ENCODE results near the gene MBP.

DNA sequence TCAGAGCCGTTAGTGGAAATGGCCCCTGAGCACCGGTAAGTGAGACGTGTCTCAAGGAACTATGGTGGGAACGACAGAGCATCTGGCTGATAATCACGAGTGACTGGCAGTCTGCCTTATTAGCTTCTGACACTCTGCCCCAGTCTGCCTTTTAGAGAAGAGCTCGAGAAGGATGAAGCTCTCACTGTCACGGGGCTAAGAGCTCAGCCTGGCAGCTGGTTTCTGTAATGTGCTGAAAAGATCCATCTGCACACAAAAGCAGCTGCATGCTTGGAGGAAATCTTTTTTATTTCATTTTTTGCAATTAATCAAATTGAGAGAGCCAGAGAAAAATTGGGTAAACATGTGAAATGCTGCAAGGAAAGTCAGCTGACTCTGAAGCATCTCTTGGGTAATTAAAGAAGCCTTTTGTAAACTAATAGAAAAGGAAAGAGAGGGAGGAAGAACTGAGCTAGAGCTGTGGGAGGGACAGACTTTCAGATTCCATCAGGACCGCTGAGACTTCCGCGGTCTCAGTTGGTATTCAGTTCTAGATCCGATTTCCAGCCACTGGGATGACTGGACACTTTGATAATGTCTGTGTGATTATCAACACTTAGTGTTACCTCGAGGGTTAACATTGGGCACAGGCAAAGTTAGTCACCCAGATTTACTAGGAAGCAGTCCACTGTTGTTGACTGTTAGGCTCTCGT lies 24.4 kb downstream of the MBP start:
- TF ChIP-seq TAF1 (IDR thresholded peaks at IDR 0.05; ENCODE audit: borderline replicate concordance, insufficient read depth, low read length) (no peak), POLR2AphosphoS5 (IDR thresholded peaks at IDR 0.05; ENCODE audit: low read depth, low read length) (no peak), SIN3A (IDR thresholded peaks at IDR 0.05; ENCODE audit: borderline replicate concordance, insufficient read depth, low read length) (no peak), FOXP2 (optimal IDR thresholded peaks at IDR 0.05; ENCODE audit: borderline replicate concordance, extremely low read depth, extremely low read length, insufficient read depth) (no peak)
- TF ChIP-seq, protein P1, sequence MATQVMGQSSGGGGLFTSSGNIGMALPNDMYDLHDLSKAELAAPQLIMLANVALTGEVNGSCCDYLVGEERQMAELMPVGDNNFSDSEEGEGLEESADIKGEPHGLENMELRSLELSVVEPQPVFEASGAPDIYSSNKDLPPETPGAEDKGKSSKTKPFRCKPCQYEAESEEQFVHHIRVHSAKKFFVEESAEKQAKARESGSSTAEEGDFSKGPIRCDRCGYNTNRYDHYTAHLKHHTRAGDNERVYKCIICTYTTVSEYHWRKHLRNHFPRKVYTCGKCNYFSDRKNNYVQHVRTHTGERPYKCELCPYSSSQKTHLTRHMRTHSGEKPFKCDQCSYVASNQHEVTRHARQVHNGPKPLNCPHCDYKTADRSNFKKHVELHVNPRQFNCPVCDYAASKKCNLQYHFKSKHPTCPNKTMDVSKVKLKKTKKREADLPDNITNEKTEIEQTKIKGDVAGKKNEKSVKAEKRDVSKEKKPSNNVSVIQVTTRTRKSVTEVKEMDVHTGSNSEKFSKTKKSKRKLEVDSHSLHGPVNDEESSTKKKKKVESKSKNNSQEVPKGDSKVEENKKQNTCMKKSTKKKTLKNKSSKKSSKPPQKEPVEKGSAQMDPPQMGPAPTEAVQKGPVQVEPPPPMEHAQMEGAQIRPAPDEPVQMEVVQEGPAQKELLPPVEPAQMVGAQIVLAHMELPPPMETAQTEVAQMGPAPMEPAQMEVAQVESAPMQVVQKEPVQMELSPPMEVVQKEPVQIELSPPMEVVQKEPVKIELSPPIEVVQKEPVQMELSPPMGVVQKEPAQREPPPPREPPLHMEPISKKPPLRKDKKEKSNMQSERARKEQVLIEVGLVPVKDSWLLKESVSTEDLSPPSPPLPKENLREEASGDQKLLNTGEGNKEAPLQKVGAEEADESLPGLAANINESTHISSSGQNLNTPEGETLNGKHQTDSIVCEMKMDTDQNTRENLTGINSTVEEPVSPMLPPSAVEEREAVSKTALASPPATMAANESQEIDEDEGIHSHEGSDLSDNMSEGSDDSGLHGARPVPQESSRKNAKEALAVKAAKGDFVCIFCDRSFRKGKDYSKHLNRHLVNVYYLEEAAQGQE (IDR thresholded peaks at IDR 0.05; ENCODE audit: insufficient read depth in 1 of 2, low read depth in 2 of 2, low read length in 2 of 2) = 0 out of 4 replicates have a peak, but pooled peaks of 1 of the 2 experiments have one; percentile 48

All from PFSK-1 (cell line).